ENCODE measurements around the gene PER1. TPM values are rescaled to one million over a fixed set of nuclear protein-coding genes. Genes with fewer than 3 reads are reported as not detected.

Gene PER1
- total and polyA plus RNA-seq, 2 of the 13 experiments (the other 11 are each of a cell fraction or from before 2014, with no cell fraction given), result 2.6 to 3.6 TPM

DNA sequence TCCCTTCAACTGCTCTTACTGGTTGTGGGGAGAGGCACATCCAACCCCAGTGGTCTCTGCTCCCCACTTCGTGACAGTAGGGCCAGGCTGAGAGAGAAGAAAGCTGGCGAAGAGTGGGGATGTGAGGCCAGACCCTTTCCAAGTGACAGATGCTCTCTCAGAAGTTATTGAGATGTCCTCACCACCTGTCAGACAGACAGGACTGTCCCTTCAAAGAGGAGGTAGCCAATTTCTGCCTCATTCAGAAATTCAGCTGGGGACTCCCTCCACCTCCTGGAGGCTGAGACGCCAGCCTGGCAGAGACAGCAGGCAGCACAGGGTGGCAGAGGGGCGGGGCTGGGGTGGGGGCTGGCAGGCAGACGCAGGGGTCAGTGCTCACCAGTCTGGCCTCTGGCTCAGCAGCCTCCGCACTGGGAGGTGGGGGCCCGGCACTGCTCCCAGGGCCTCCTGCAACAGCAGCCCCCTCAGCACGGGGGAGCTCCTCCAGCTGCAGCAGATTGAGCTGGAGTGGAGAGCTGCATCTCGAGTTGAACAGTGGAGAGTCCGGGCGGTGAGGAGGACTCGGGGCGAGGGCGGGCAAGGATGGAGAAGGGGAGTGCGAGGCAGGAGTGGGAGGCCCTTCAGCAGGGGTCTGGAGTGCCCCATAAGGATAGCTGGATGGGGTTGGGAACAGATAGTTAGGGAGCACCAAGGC lies 9.2 kb downstream of the PER1 start:
- 94% methylated on average over 9 of the region's 15 CpGs for WGBS (ENCODE audit: low lambda C conversion rate)
- H3K79me2 ChIP-seq (ENCODE audit: insufficient read depth, low read length), result no peaks in the 10 kb centered on the region
- no peak overlapping the region for H3K4me2 ChIP-seq (ENCODE audit: low read depth, low read length)
- intact Hi-C loops (cut with micrococcal nuclease; ENCODE audit: unreplicated experiment), result no loop called here
- H3K9ac ChIP-seq (ENCODE audit: insufficient read depth, low read depth, low read length), result no peak overlapping the region
- H2AFZ ChIP-seq (ENCODE audit: low read length), result no peak overlapping the region
- in situ Hi-C loops (cut with HindIII; ENCODE audit: extremely low pct_ligation_motif_present, low pct_unique_long_range_greater_than_20kb), result no loop called here
- TF ChIP-seq MXD1 (CRISPR knock-in tag; IDR thresholded peaks at IDR 0.05), result no peak
- 0 out of 2 replicates have a peak, but pooled peaks have one; percentile 16 for TF ChIP-seq POLR2AphosphoS2 (IDR thresholded peaks at IDR 0.05; ENCODE audit: low read depth, low read length)
- peaks cover 12% of the 10 kb centered on the region for H3K4me1 ChIP-seq (ENCODE audit: insufficient read depth, low read length)
- no peak for DNase-seq (ENCODE audit: low spot score)
- 0 out of 2 replicates have a peak, but pooled peaks cover 3% of the 10 kb centered on the region for H4K20me1 ChIP-seq (ENCODE audit: insufficient read depth, low read length)
- no peak for FAIRE-seq
- ChIA-PET CTCF (ENCODE audit: low intra/inter-chr PET ratio, low total read pairs) (no interaction called here), POLR2A (no interaction called here)
- no peak overlapping the region for H3K27ac ChIP-seq (ENCODE audit: extremely low read length, insufficient read depth, low read length)
- H3K36me3 ChIP-seq (replicated peaks in 1 of 2; ENCODE audit: control insufficient read depth in 1 of 2, insufficient read depth in 2 of 2, low read length in 2 of 2), result peaks cover 16 to 31% of the 10 kb centered on the region in 2 experiments; a peak in 4 of 5 replicates
- no peaks in the 10 kb centered on the region for H3K9me3 ChIP-seq (ENCODE audit: low read length)
- no TSS peak for BruUV-seq (replicated peaks)
- H3K27me3 ChIP-seq (ENCODE audit: control insufficient read depth in 1 of 2, insufficient read depth in 2 of 2, low read length in 2 of 2), result no peaks in the 10 kb centered on the region; a peak in 1 of 5 replicates
- no peak overlapping the region for H3K4me3 ChIP-seq (replicated peaks in 1 of 3; ENCODE audit: insufficient read depth in 1 of 3, low read depth in 2 of 3, low read length in 3 of 3)
- no peak for ATAC-seq

- BruUV-seq (replicated peaks), result no TSS peak
- Histone ChIP-seq H3K4me3 (replicated peaks in 1 of 3; ENCODE audit: insufficient read depth in 1 of 3, low read depth in 2 of 3, low read length in 3 of 3) (no peak overlapping the region), H3K27ac (ENCODE audit: extremely low read length, insufficient read depth, low read length) (no peak overlapping the region), H3K4me2 (ENCODE audit: low read depth, low read length) (no peak overlapping the region), H4K20me1 (ENCODE audit: insufficient read depth, low read length) (0 out of 2 replicates have a peak, but pooled peaks cover 3% of the 10 kb centered on the region), H3K4me1 (ENCODE audit: insufficient read depth, low read length) (peaks cover 19% of the 10 kb centered on the region), H3K27me3 (ENCODE audit: control insufficient read depth in 1 of 2, insufficient read depth in 2 of 2, low read length in 2 of 2) (no peaks in the 10 kb centered on the region; a peak in 1 of 5 replicates), H3K79me2 (ENCODE audit: insufficient read depth, low read length) (no peaks in the 10 kb centered on the region), H3K36me3 (replicated peaks in 1 of 2; ENCODE audit: control insufficient read depth in 1 of 2, insufficient read depth in 2 of 2, low read length in 2 of 2) (peaks cover 13 to 25% of the 10 kb centered on the region in 2 experiments; a peak in 4 of 5 replicates), H3K9me3 (ENCODE audit: low read length) (no peaks in the 10 kb centered on the region), H2AFZ (ENCODE audit: low read length) (no peak overlapping the region), H3K9ac (ENCODE audit: insufficient read depth, low read depth, low read length) (no peak overlapping the region)
- 92% methylated on average over 13 of the region's 23 CpGs for WGBS (ENCODE audit: low lambda C conversion rate)
- DNase-seq (ENCODE audit: low spot score) (no peak), ATAC-seq (no peak), FAIRE-seq (no peak)
- POLR2A ChIA-PET, result interaction anchor here (1.0 to 3.2 kb wide), 2 partner anchors 12 to 18 kb away, joined by 3 to 18 read pairs; no protein-coding TSS in a partner anchor
- in situ Hi-C loops (cut with HindIII; ENCODE audit: extremely low pct_ligation_motif_present, low pct_unique_long_range_greater_than_20kb), result no loop called here
- intact Hi-C loops (cut with micrococcal nuclease; ENCODE audit: unreplicated experiment), result no loop called here
- TF ChIP-seq TRIM24 (CRISPR knock-in tag; IDR thresholded peaks at IDR 0.05), result no peak
- TF ChIP-seq ZNF674 (CRISPR knock-in tag; IDR thresholded peaks at IDR 0.05; ENCODE audit: low read depth), result no peak
- TF ChIP-seq, protein P1, sequence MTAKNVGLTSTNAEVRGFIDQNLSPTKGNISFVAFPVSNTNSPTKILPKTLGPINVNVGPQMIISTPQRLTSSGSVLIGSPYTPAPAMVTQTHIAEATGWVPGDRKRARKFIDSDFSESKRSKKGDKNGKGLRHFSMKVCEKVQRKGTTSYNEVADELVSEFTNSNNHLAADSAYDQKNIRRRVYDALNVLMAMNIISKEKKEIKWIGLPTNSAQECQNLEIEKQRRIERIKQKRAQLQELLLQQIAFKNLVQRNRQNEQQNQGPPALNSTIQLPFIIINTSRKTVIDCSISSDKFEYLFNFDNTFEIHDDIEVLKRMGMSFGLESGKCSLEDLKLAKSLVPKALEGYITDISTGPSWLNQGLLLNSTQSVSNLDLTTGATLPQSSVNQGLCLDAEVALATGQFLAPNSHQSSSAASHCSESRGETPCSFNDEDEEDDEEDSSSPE (CRISPR knock-in tag; IDR thresholded peaks at IDR 0.05), result no peak
- TF ChIP-seq FIP1L1 (IDR thresholded peaks at IDR 0.05; ENCODE audit: borderline replicate concordance, insufficient read depth, low read depth, low read length), result no peak
- TF ChIP-seq ZNF441 (CRISPR knock-in tag; IDR thresholded peaks at IDR 0.05; ENCODE audit: borderline replicate concordance), result no peak
- no peak for TF ChIP-seq STAT5B (CRISPR knock-in tag; IDR thresholded peaks at IDR 0.05)
- TF ChIP-seq ZNF616 (CRISPR knock-in tag; IDR thresholded peaks at IDR 0.05; ENCODE audit: low read depth), result no peak
- TF ChIP-seq SOX5 (CRISPR knock-in tag; IDR thresholded peaks at IDR 0.05; ENCODE audit: borderline replicate concordance), result no peak
- TF ChIP-seq CBX1 (IDR thresholded peaks at IDR 0.05; ENCODE audit: low read depth), result no peak
- no peak for TF ChIP-seq ZSCAN25 (CRISPR knock-in tag; IDR thresholded peaks at IDR 0.05)
- CTCF ChIA-PET (ENCODE audit: low intra/inter-chr PET ratio, low total read pairs), result no interaction called here
These were observed 9.9 kb downstream of the PER1 start for GRCh38 chr17:8142158-8142886.

Measured in HepG2 (cell line).